Activated CD4-positive, alpha-beta T cell treated with anti-CD3 and anti-CD28 coated beads for 36 hours (primary cell): ENCODE data around the gene TLK2. TPM values are rescaled to one million over a fixed set of nuclear protein-coding genes. Genes with fewer than 3 reads are reported as not detected.

ENCODE experiments used
- ATAC-seq: fragments of 200-7000 bp; cut with Tn5 transposase; one replicate; pipeline ENCODE4 v1.10.0; 2021; ENCODE audit warnings: mild to moderate bottlenecking, moderate library complexity
- CTCF ChIA-PET: fragments of 350-600 bp; sonication (Branson Sonifier 250); formaldehyde crosslinking; loops from one replicate; lab custom pipeline; 2021; ENCODE audit warnings: antibody characterized with exemption; lab: Charles Lee
- POLR2A ChIA-PET: fragments of 350-600 bp; sonication (Branson Sonifier 250); formaldehyde crosslinking; loops from one replicate; lab custom pipeline; 2021; ENCODE audit warnings: antibody characterized with exemption, inconsistent platforms; lab: Charles Lee
- DNase-seq: peaks from one replicate; pipeline ENCODE4 v3.0.0-alpha.2; 2020
- H3K27ac Mint-ChIP-seq: one replicate; pipeline ENCODE4 v1.8.0; 2021; ENCODE audit warnings: mixed read lengths
- H3K27me3 Mint-ChIP-seq: one replicate; pipeline ENCODE4 v1.8.0; 2021; ENCODE audit warnings: mixed read lengths
- H3K36me3 Mint-ChIP-seq: one replicate; pipeline ENCODE4 v1.8.0; 2021; ENCODE audit warnings: low read depth, mixed read lengths
- H3K4me1 Mint-ChIP-seq: one replicate; pipeline ENCODE4 v1.8.0; 2021; ENCODE audit warnings: mixed read lengths
- H3K4me3 Mint-ChIP-seq: one replicate; pipeline ENCODE4 v1.8.0; 2021; ENCODE audit warnings: mild to moderate bottlenecking, moderate library complexity, mixed read lengths
- H3K9me3 Mint-ChIP-seq: one replicate; pipeline ENCODE4 v1.8.0; 2021; ENCODE audit warnings: low read depth, mixed read lengths
- intact Hi-C, 2 experiments: fragments of 100-400 bp; cut with DNase I in 1 of 2; cut with micrococcal nuclease in 1 of 2; formaldehyde crosslinking; loops; one replicate each; pipeline versions ENCODE4 v1.14.2 to v1.15.1; 2022 to 2024; cut with DNase I, micrococcal nuclease
- total RNA-seq, 2 experiments: library from RNA; stranded (reverse); gene quantifications; one replicate each; pipeline ENCODE4 v1.2.3, GENCODE V29; 2021

The TLK2 gene
- total RNA-seq, 2 experiments from 2014 or later = 37.4 to 60.2 TPM

- intact Hi-C loops = loop anchor here (5.0 to 10.0 kb wide), 2 partner anchors 86 to 627 kb away; no protein-coding TSS in a partner anchor
- Mint-ChIP-seq H3K4me1 (peaks cover 23% of the 10 kb centered on the region), H3K4me3 (no peak overlapping the region), H3K27ac (no peak overlapping the region), H3K27me3 (peaks cover 19% of the 10 kb centered on the region), H3K36me3 (no peaks in the 10 kb centered on the region), H3K9me3 (no peaks in the 10 kb centered on the region)
- ATAC-seq (no peak), DNase-seq (no peak)
- ChIA-PET POLR2A (no interaction called here), CTCF (no interaction called here)
These were observed 172.0 kb downstream of the TLK2 start for GRCh38 chr17:62650587-62650986.

- ATAC-seq = no peak
- POLR2A ChIA-PET = no interaction called here
- H3K4me3 Mint-ChIP-seq = peak overlapping the region; percentile 65
- no peaks in the 10 kb centered on the region for H3K36me3 Mint-ChIP-seq
- intact Hi-C loops = loop anchor here (1.0 to 10.0 kb wide), 14 partner anchors 9 to 970 kb away; partner anchors contain the start of genes MAP3K3 (in 1 of the 2), METTL2A (in 1 of the 2) and TLK2 (in 1 of the 2)
- no peaks in the 10 kb centered on the region for H3K9me3 Mint-ChIP-seq
- DNase-seq = peak; percentile 49
- peak overlapping the region; percentile 65 for H3K27ac Mint-ChIP-seq
- peaks cover 22% of the 10 kb centered on the region for H3K27me3 Mint-ChIP-seq
- CTCF ChIA-PET = no interaction called here
- H3K4me1 Mint-ChIP-seq = peaks cover 23% of the 10 kb centered on the region
These were observed 173.8 kb downstream of the TLK2 start for GRCh38 chr17:62652251-62653001.

GRCh38 chr17:62653002-62653825 lies 174.6 kb downstream of the TLK2 start:
- peak overlapping the region; percentile 65 for H3K4me3 Mint-ChIP-seq
- H3K27me3 Mint-ChIP-seq = peaks cover 19% of the 10 kb centered on the region
- peak; percentile 95 for ATAC-seq
- intact Hi-C loops = loop anchor here (1.0 to 10.0 kb wide), 14 partner anchors 10 to 970 kb away; partner anchors contain the start of genes MAP3K3 (in 1 of the 2), METTL2A (in 1 of the 2) and TLK2 (in 1 of the 2)
- ChIA-PET CTCF (interaction anchor here (0.7 to 1.4 kb wide), 4 partner anchors 10 to 71 kb away, joined by 4 to 5 read pairs (median 4); no protein-coding TSS in a partner anchor), POLR2A (interaction anchor here (0.5 to 1.0 kb wide), 4 partner anchors 19 to 1980 kb away, joined by 3 to 4 read pairs (median 4); no protein-coding TSS in a partner anchor)
- no peaks in the 10 kb centered on the region for H3K36me3 Mint-ChIP-seq
- H3K27ac Mint-ChIP-seq = peak overlapping the region; percentile 65
- peaks cover 23% of the 10 kb centered on the region for H3K4me1 Mint-ChIP-seq
- H3K9me3 Mint-ChIP-seq = no peaks in the 10 kb centered on the region
- peak; percentile 97 for DNase-seq

DNA sequence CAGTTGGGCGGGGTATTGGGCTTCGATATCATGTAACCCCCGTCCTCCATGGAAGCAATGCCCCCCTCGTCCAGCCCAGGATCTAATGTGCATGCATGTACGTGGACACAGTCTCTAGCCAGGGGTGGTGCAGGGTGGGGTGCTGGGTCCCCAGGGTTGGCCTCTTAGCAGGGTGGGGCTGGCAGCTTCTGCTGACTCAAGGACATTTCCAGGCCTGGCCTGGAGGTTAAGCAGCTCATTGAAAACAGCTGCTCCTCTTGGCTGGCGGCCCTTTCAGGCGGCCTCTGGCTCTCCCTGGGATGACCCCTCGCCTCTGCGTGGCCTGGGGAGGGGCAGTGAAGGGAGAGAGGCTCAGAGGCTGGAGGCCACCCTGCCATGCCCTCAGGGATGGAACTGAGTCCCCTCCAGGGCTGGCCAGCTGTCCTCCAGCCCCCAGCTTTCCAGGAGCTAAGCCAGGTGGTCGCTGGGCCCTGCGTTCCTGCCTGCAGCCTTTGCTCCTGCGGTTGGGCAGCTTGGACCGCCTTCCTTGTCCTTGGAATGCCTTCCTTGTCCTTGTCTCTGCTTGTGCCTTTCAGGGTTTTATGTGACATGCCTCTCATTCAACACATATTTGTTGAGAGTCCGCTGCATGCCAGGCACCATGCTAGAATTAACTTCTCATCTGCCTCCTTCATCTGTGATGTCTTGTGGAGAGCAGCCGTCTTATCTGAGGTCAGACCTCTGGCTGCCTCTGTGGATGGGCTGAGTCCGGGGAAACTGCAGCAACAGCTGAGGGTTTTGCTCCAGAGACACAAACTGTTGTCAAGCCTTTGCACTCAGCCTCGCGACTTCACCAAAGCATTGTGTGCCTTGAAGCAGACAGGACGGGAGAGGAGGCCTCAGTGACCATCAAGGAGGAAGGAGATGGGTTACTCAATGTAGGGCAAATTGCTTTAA lies 175.5 kb downstream of the TLK2 start:
- H3K4me3 Mint-ChIP-seq = peak overlapping the region; percentile 65

GRCh38 chr17:62655656-62656055 lies 177.0 kb downstream of the TLK2 start:
- CTCF ChIA-PET = interaction anchor here (1.0 kb wide), 1 partner anchor 16 kb away, joined by 3 read pairs; no protein-coding TSS in a partner anchor
- peaks cover 23% of the 10 kb centered on the region for H3K4me1 Mint-ChIP-seq
- DNase-seq (no peak), ATAC-seq (no peak)
- intact Hi-C loops = loop anchor here in 1 of 2 experiments (10.0 kb wide), 1 partner anchor 91 kb away; no protein-coding TSS in a partner anchor
- no peak overlapping the region for H3K27ac Mint-ChIP-seq
- POLR2A ChIA-PET = interaction anchor here (0.6 kb wide), 1 partner anchor 13 kb away, joined by 3 read pairs; no protein-coding TSS in a partner anchor
- H3K27me3 Mint-ChIP-seq = peaks cover 19% of the 10 kb centered on the region
- peaks cover 4% of the 10 kb centered on the region for H3K9me3 Mint-ChIP-seq
- H3K36me3 Mint-ChIP-seq = no peaks in the 10 kb centered on the region
- no peak overlapping the region for H3K4me3 Mint-ChIP-seq

More for the DNA sequence above, 175.5 kb downstream of the TLK2 start:
- H3K36me3 Mint-ChIP-seq = no peaks in the 10 kb centered on the region
- peaks cover 19% of the 10 kb centered on the region for H3K27me3 Mint-ChIP-seq
- intact Hi-C loops = loop anchor here (1.0 to 10.0 kb wide), 14 partner anchors 11 to 969 kb away; partner anchors contain the start of genes MAP3K3 (in 1 of the 2), METTL2A (in 1 of the 2) and TLK2 (in 1 of the 2)
- ChIA-PET CTCF (interaction anchor here (0.7 to 1.4 kb wide), 4 partner anchors 11 to 71 kb away, joined by 4 to 5 read pairs (median 4); no protein-coding TSS in a partner anchor), POLR2A (interaction anchor here (0.5 to 1.0 kb wide), 4 partner anchors 18 to 1979 kb away, joined by 3 to 4 read pairs (median 4); no protein-coding TSS in a partner anchor)
- peaks cover 23% of the 10 kb centered on the region for H3K4me1 Mint-ChIP-seq
- peak; percentile 37 for DNase-seq
- no peak for ATAC-seq
- H3K27ac Mint-ChIP-seq = no peak overlapping the region
- no peaks in the 10 kb centered on the region for H3K9me3 Mint-ChIP-seq

DNA sequence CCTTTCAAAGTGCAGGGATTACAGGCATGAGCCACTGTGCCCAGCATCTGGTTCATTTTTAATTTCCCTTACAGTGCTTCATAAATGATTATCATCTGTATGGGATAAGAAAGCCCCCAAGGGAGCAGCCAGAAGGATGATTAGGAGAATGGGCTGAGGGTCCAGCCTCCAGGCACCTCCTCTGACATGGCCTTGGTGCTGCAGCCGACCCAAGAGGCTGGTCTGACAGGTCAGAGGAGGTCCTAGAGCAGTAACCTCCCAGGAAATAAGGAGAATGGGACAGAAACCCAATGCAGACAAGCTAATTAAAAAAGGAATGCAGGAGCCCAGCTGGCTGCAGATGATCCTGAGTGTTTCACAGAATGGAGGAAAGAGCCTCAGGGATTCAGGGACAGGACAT lies 177.8 kb downstream of the TLK2 start:
- ATAC-seq (no peak), DNase-seq (no peak)
- Mint-ChIP-seq H3K27me3 (peaks cover 17% of the 10 kb centered on the region), H3K9me3 (peaks cover 8% of the 10 kb centered on the region), H3K4me3 (no peak overlapping the region), H3K4me1 (peaks cover 23% of the 10 kb centered on the region), H3K27ac (no peak overlapping the region), H3K36me3 (peaks cover 2% of the 10 kb centered on the region)
- ChIA-PET POLR2A (interaction anchor here (0.6 kb wide), 1 partner anchor 30 kb away, joined by 3 read pairs; no protein-coding TSS in a partner anchor), CTCF (no interaction called here)
- intact Hi-C loops = loop anchor here in 1 of 2 experiments (10.0 kb wide), 1 partner anchor 92 kb away; no protein-coding TSS in a partner anchor

- ChIA-PET POLR2A (no interaction called here), CTCF (interaction anchor here (0.6 kb wide), 1 partner anchor 236 kb away, joined by 3 read pairs; no protein-coding TSS in a partner anchor)
- DNase-seq (no peak), ATAC-seq (no peak)
- H3K27ac Mint-ChIP-seq = no peak overlapping the region
- peaks cover 17% of the 10 kb centered on the region for H3K4me1 Mint-ChIP-seq
- H3K36me3 Mint-ChIP-seq = peaks cover 2% of the 10 kb centered on the region
- H3K4me3 Mint-ChIP-seq = no peak overlapping the region
- intact Hi-C loops = loop anchor here in 1 of 2 experiments (10.0 kb wide), 1 partner anchor 92 kb away; no protein-coding TSS in a partner anchor
- peaks cover 8% of the 10 kb centered on the region for H3K9me3 Mint-ChIP-seq
- peaks cover 14% of the 10 kb centered on the region for H3K27me3 Mint-ChIP-seq
These were observed 178.6 kb downstream of the TLK2 start for GRCh38 chr17:62657145-62657665.

- H3K4me1 Mint-ChIP-seq = peaks cover 13% of the 10 kb centered on the region
- CTCF ChIA-PET = interaction anchor here (0.6 kb wide), 2 partner anchors 36 to 237 kb away, joined by 3 read pairs; no protein-coding TSS in a partner anchor
- DNase-seq = no peak
- H3K36me3 Mint-ChIP-seq = peaks cover 2% of the 10 kb centered on the region
- intact Hi-C loops = loop anchor here in 1 of 2 experiments (10.0 kb wide), 1 partner anchor 93 kb away; no protein-coding TSS in a partner anchor
- peaks cover 16% of the 10 kb centered on the region for H3K27me3 Mint-ChIP-seq
- POLR2A ChIA-PET = interaction anchor here (0.7 kb wide), 1 partner anchor 17 kb away, joined by 3 read pairs; no protein-coding TSS in a partner anchor
- H3K4me3 Mint-ChIP-seq = no peak overlapping the region
- H3K27ac Mint-ChIP-seq = no peak overlapping the region
- H3K9me3 Mint-ChIP-seq = peaks cover 8% of the 10 kb centered on the region
- ATAC-seq = no peak
These were observed 179.1 kb downstream of the TLK2 start for GRCh38 chr17:62657690-62658089.

- H3K9me3 Mint-ChIP-seq = peaks cover 8% of the 10 kb centered on the region
- DNase-seq (no peak), ATAC-seq (no peak)
- peaks cover 2% of the 10 kb centered on the region for H3K36me3 Mint-ChIP-seq
- H3K4me3 Mint-ChIP-seq = no peak overlapping the region
- ChIA-PET CTCF (interaction anchor here (0.6 kb wide), 1 partner anchor 35 kb away, joined by 3 read pairs; no protein-coding TSS in a partner anchor), POLR2A (interaction anchor here (0.7 kb wide), 1 partner anchor 17 kb away, joined by 3 read pairs; no protein-coding TSS in a partner anchor)
- no peak overlapping the region for H3K27ac Mint-ChIP-seq
- peaks cover 9% of the 10 kb centered on the region for H3K4me1 Mint-ChIP-seq
- peaks cover 16% of the 10 kb centered on the region for H3K27me3 Mint-ChIP-seq
- intact Hi-C loops = loop anchor here in 1 of 2 experiments (10.0 kb wide), 1 partner anchor 94 kb away; no protein-coding TSS in a partner anchor
These were observed 179.7 kb downstream of the TLK2 start for GRCh38 chr17:62658136-62658920.
